ENCODE data around the gene SEC11A.

Gene SEC11A

DNA sequence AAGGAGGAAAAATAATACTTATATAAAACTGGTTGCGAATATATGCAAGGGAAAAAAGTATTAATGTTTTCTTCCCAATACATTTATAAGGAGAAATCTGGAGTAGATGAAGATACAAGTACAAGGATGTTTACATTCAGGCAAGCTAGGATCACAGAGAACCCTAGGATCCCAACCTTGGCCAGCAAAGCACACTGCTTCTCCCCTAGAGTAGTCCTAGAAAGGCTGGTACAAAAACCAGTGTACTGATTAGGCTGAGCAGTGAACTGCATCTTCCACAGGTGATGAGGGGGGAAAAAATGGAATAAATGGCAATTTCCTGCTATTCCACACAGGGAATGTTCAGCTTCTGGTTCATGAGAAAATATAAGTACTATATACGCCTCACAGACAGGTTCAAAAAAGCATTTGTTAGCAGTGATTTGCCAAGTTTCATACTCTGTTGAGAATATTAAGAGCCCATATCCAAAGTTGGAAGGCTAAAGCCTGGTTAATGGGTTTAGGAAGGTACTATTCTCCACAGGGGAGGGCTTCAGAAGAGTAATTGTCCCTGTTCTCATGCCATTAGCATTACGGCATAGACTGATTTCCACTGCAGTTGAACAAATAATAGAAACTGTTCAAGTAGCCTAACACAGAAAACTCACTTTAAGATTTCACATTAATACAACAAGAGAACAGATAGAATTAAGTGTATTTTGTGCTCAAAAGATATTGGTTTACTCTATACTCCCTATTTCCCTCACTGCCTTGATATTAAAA is 47.5 kb downstream of the SEC11A start:
- no peak for TF ChIP-seq YY1 (IDR thresholded peaks at IDR 0.05; ENCODE audit: low read depth)
- TF ChIP-seq TEAD4 (IDR thresholded peaks at IDR 0.05): no peak
- no peak for TF ChIP-seq CEBPB (IDR thresholded peaks at IDR 0.05)
- no peak for TF ChIP-seq TCF12 (IDR thresholded peaks at IDR 0.05; ENCODE audit: low read depth)
- no peak for TF ChIP-seq REST (IDR thresholded peaks at IDR 0.05; ENCODE audit: low read depth)
- TF ChIP-seq TAF1 (IDR thresholded peaks at IDR 0.05; ENCODE audit: low read depth): no peak
- TF ChIP-seq RAD21 (IDR thresholded peaks at IDR 0.05; ENCODE audit: low read depth): no peak
- TF ChIP-seq ZBTB7A (IDR thresholded peaks at IDR 0.05; ENCODE audit: low read depth): no peak
- TF ChIP-seq, protein P1, sequence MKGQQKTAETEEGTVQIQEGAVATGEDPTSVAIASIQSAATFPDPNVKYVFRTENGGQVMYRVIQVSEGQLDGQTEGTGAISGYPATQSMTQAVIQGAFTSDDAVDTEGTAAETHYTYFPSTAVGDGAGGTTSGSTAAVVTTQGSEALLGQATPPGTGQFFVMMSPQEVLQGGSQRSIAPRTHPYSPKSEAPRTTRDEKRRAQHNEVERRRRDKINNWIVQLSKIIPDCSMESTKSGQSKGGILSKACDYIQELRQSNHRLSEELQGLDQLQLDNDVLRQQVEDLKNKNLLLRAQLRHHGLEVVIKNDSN (IDR thresholded peaks at IDR 0.05): no peak
- TF ChIP-seq CREB1 (IDR thresholded peaks at IDR 0.05; ENCODE audit: low read depth): no peak
- TF ChIP-seq FOXM1 (IDR thresholded peaks at IDR 0.05; ENCODE audit: borderline replicate concordance, low read depth): no peak
- TF ChIP-seq, protein P2, sequence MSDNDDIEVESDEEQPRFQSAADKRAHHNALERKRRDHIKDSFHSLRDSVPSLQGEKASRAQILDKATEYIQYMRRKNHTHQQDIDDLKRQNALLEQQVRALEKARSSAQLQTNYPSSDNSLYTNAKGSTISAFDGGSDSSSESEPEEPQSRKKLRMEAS (IDR thresholded peaks at IDR 0.05): no peak
- no peak for TF ChIP-seq EGR1 (IDR thresholded peaks at IDR 0.05)
- TF ChIP-seq EP300 (IDR thresholded peaks at IDR 0.05; ENCODE audit: borderline replicate concordance): no peak
- no peak for TF ChIP-seq NFIC (IDR thresholded peaks at IDR 0.05)

DNA sequence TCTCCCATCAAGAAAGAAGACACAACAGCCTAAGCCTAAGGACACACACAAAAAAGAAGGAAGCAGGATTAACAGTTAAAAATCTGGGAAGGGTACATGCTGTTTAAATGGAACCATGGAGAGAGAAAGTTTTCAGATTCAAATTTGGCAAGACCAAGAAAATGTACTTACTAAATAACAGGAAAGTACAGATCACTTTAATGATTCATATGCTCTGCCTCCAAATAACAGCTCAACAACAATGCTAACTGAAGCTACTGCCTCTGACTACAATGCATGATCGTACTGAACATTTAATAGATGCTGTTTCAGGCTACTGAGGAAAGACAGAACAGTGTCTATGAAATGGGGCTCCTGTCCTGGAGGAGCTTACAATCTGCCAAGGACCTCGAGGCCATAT is 49.6 kb downstream of the SEC11A start:
- TF ChIP-seq, protein P1 (IDR thresholded peaks at IDR 0.05): no peak
- TF ChIP-seq TAF1 (IDR thresholded peaks at IDR 0.05; ENCODE audit: low read depth): no peak
- TF ChIP-seq RAD21 (IDR thresholded peaks at IDR 0.05; ENCODE audit: low read depth): no peak
- TF ChIP-seq, protein P2 (IDR thresholded peaks at IDR 0.05): no peak
- TF ChIP-seq CREB1 (IDR thresholded peaks at IDR 0.05; ENCODE audit: low read depth): no peak
- TF ChIP-seq ZBTB7A (IDR thresholded peaks at IDR 0.05; ENCODE audit: low read depth): no peak
- no peak for TF ChIP-seq TEAD4 (IDR thresholded peaks at IDR 0.05)
- no peak for TF ChIP-seq EGR1 (IDR thresholded peaks at IDR 0.05)
- no peak for TF ChIP-seq EP300 (IDR thresholded peaks at IDR 0.05; ENCODE audit: borderline replicate concordance)
- TF ChIP-seq CEBPB (IDR thresholded peaks at IDR 0.05): no peak
- no peak for TF ChIP-seq REST (IDR thresholded peaks at IDR 0.05; ENCODE audit: low read depth)
- no peak for TF ChIP-seq TCF12 (IDR thresholded peaks at IDR 0.05; ENCODE audit: low read depth)
- TF ChIP-seq NFIC (IDR thresholded peaks at IDR 0.05): no peak
- TF ChIP-seq YY1 (IDR thresholded peaks at IDR 0.05; ENCODE audit: low read depth): no peak
- no peak for TF ChIP-seq FOXM1 (IDR thresholded peaks at IDR 0.05; ENCODE audit: borderline replicate concordance, low read depth)

DNA sequence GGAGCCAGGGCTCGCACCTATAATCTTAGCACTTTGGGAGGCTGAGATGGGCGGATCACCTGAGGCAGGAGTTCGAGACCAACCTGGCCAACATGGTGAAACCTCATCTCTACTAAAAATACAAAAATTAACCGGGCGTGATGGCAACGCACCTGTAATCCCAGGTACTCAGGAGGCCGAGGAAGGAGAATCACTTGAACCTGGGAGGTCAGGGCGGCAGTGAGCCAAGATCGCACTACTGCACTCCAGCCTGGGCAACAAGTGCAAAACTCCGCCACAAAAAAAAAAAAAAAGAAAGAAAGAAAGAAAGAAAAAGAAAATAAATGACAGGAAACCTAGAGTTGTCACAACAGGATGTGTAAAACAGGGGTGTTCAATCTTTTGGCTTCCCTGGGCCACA is 54.9 kb downstream of the SEC11A start:
- no peak for TF ChIP-seq ZBTB7A (IDR thresholded peaks at IDR 0.05; ENCODE audit: low read depth)
- TF ChIP-seq CEBPB (IDR thresholded peaks at IDR 0.05): no peak
- no peak for TF ChIP-seq NFIC (IDR thresholded peaks at IDR 0.05)
- TF ChIP-seq YY1 (IDR thresholded peaks at IDR 0.05; ENCODE audit: low read depth): no peak
- TF ChIP-seq, protein P1 (IDR thresholded peaks at IDR 0.05): no peak
- TF ChIP-seq FOXM1 (IDR thresholded peaks at IDR 0.05; ENCODE audit: borderline replicate concordance, low read depth): no peak
- TF ChIP-seq TCF12 (IDR thresholded peaks at IDR 0.05; ENCODE audit: low read depth): no peak
- TF ChIP-seq EP300 (IDR thresholded peaks at IDR 0.05; ENCODE audit: borderline replicate concordance): no peak
- TF ChIP-seq REST (IDR thresholded peaks at IDR 0.05; ENCODE audit: low read depth): no peak
- TF ChIP-seq, protein P2 (IDR thresholded peaks at IDR 0.05): no peak
- no peak for TF ChIP-seq EGR1 (IDR thresholded peaks at IDR 0.05)
